Measurements from ENCODE around the gene TTLL6.

The TTLL6 gene

DNA sequence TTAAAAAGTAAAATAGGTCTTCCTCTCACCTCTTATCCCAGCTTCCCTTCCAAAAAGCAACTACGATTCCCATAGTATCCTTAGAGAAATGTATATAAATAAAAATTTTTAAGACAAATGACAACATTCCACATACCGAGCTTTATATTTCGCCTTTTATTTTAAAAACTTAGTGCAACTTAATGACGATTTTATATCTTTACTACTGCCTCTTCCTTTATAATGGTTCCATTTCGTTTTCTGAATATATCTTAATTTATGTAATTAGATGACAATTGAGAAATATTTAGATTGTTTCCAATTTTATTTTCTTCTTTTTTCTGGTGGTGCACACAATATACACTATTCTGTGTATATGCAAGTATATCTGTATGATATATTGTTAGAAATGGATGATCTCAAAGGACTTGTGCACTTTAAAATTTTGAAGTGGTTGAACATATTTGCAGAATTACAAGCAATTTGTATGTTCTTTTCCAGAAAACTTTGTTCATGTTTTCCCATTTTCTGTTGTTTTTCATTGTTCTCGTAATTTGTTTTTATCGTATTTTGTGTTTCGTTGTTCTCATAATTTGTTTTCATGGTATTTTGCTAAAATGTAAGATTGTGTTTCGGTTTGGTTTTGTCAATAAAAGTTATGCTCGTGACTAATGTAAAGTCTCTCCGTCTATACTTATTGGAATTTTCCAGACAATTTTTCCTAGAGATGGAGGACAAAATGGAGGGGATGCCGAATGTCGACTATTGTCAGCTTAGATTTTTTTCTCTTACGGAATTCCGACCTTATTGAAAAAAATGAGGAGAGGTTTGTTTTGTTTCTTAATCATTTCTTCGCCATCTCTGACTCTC is 68.1 kb downstream of the TTLL6 start:
- no peak overlapping the region for H3K9ac ChIP-seq (ENCODE audit: low read length)
- H3K36me3 ChIP-seq (ENCODE audit: control insufficient read depth, insufficient read depth, low read length): no peaks in the 10 kb centered on the region
- no peak overlapping the region for H3K27ac ChIP-seq (ENCODE audit: low read depth, low read length)
- no peak overlapping the region; the same call in 1 of the 2 replicates for H3K4me3 ChIP-seq (ENCODE audit: low read depth, low read length)
- no peaks in the 10 kb centered on the region for H3K9me3 ChIP-seq (ENCODE audit: control insufficient read depth, insufficient read depth, low read depth, low read length)
- H3K4me1 ChIP-seq (ENCODE audit: control insufficient read depth, insufficient read depth, low read length): peaks cover 24% of the 10 kb centered on the region; the same call in 1 of the 2 replicates
- H3K27me3 ChIP-seq (ENCODE audit: control insufficient read depth, insufficient read depth, low read length): peaks cover 100% of the 10 kb centered on the region

DNA sequence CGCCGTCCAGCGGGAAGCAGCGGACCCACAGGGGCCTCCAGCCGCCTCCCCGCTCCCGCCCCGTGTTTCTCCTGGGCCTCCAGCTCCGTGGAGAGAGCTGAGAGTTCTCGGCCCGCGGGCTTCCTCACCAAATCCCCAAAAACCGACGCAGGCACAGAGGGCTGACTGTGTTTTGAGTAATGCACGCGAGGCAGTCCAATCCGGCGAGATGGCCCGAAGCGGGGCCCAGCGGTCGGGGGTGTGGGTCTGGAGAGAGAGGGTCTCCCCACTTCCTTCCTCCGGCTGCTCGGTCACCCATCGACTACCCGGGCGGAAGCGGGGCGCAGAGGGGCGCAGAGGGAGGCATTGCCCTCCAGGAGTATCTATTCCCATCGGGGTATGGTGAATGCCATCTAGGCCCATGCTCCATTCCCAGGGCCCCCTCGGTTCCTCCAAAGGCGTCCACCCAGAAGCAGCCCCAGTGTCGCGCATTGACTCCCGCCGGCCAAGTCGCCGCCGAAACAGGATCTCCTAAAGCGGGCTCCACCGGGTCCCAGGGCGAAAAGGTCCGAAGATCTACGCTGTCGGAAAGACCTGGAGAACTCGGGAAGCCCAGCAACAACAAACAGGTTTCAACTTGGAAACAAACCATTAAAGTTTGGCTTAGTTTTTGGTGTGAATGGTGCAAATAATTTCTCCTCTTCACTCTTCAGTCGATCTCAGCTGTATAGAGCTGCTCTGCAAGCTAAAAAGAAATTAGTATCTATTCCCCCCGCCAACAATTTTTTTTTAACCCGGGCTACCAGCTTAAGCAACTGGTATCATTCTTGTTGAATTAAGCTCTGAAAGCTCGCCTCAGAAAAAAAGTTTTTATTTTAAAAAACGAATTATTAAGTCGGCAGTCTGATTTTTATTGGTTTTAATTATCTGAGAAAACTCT is 69.3 kb downstream of the TTLL6 start:
- peak overlapping the region; percentile 29; the same call in 1 of the 2 replicates for H3K4me3 ChIP-seq (ENCODE audit: low read depth, low read length)
- no peak overlapping the region for H3K27ac ChIP-seq (ENCODE audit: low read depth, low read length)
- no peak overlapping the region for H3K9ac ChIP-seq (ENCODE audit: low read length)
- peaks cover 100% of the 10 kb centered on the region for H3K27me3 ChIP-seq (ENCODE audit: control insufficient read depth, insufficient read depth, low read length)
- H3K36me3 ChIP-seq (ENCODE audit: control insufficient read depth, insufficient read depth, low read length): no peaks in the 10 kb centered on the region
- no peaks in the 10 kb centered on the region for H3K9me3 ChIP-seq (ENCODE audit: control insufficient read depth, insufficient read depth, low read depth, low read length)
- H3K4me1 ChIP-seq (ENCODE audit: control insufficient read depth, insufficient read depth, low read length): peaks cover 24% of the 10 kb centered on the region; the same call in 1 of the 2 replicates

DNA sequence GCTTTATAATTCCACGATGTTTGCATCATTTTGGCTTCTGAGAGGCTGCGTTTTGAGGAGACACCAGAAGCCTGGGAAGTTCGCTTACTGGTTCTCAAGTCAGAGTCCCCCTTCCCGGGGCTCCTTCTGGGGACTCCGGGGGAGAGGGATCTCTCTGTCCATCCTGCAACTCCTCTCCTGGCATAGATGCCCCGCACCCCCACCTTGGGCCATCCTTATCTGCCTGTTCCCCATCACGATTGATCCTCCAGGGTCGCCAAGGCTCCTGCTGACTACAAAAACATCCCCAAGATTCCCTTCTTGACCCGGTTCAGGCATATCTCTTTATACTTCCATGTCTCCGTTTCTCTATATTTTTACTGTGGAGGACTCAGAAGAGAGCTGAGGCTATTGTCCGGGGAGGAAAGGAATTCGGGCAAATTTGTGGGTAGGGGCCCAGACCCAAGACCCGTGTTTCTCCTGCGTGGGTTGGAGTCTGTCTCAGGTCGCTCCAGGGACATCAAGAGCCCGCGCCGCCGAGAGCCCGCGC is 70.0 kb downstream of the TTLL6 start:
- H3K27ac ChIP-seq (ENCODE audit: low read depth, low read length): no peak overlapping the region
- peaks cover 100% of the 10 kb centered on the region for H3K27me3 ChIP-seq (ENCODE audit: control insufficient read depth, insufficient read depth, low read length)
- H3K4me1 ChIP-seq (ENCODE audit: control insufficient read depth, insufficient read depth, low read length): peaks cover 21% of the 10 kb centered on the region; the same call in 1 of the 2 replicates

GRCh38 chr17:48745381-48746275 is 71.4 kb downstream of the TTLL6 start:
- Histone ChIP-seq H3K9me3 (ENCODE audit: control insufficient read depth, insufficient read depth, low read depth, low read length) (no peaks in the 10 kb centered on the region), H3K27ac (ENCODE audit: low read depth, low read length) (no peak overlapping the region), H3K4me1 (ENCODE audit: control insufficient read depth, insufficient read depth, low read length) (peaks cover 20% of the 10 kb centered on the region; the same call in 1 of the 2 replicates), H3K4me3 (ENCODE audit: low read depth, low read length) (no peak overlapping the region), H3K9ac (ENCODE audit: low read length) (no peak overlapping the region), H3K27me3 (ENCODE audit: control insufficient read depth, insufficient read depth, low read length) (peaks cover 100% of the 10 kb centered on the region), H3K36me3 (ENCODE audit: control insufficient read depth, insufficient read depth, low read length) (no peaks in the 10 kb centered on the region)

More for the DNA sequence above, 70.0 kb downstream of the TTLL6 start:
- Histone ChIP-seq H3K9me3 (ENCODE audit: control insufficient read depth, insufficient read depth, low read depth, low read length) (no peaks in the 10 kb centered on the region), H3K4me3 (ENCODE audit: low read depth, low read length) (peak overlapping the region; percentile 29; the same call in 1 of the 2 replicates), H3K36me3 (ENCODE audit: control insufficient read depth, insufficient read depth, low read length) (no peaks in the 10 kb centered on the region), H3K9ac (ENCODE audit: low read length) (no peak overlapping the region)

DNA sequence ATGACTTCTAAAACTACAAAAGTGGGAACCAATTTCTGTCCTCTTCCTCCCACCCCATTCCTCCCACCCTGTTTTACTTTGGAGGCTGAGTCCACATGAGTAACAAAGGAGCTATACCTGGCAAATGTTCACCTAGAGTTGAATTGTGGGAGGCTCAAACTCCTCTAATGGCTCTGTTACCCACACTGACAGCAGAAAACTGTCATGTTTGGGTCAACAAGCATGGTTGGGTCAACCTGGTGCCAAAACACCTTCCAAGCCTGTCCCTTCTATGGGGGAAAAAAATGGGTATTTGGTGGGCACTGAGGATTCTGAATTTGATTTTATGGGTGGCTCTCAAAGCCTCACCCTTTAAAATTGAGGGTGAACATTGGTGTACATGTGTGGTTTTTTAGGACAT is 76.5 kb downstream of the TTLL6 start:
- H3K36me3 ChIP-seq (ENCODE audit: control insufficient read depth, insufficient read depth, low read length): no peaks in the 10 kb centered on the region
- H3K9me3 ChIP-seq (ENCODE audit: control insufficient read depth, insufficient read depth, low read depth, low read length): no peaks in the 10 kb centered on the region
- H3K4me1 ChIP-seq (ENCODE audit: control insufficient read depth, insufficient read depth, low read length): no peaks in the 10 kb centered on the region
- H3K27ac ChIP-seq (ENCODE audit: low read depth, low read length): no peak overlapping the region
- peaks cover 100% of the 10 kb centered on the region for H3K27me3 ChIP-seq (ENCODE audit: control insufficient read depth, insufficient read depth, low read length)
- H3K4me3 ChIP-seq (ENCODE audit: low read depth, low read length): no peak overlapping the region
- no peak overlapping the region for H3K9ac ChIP-seq (ENCODE audit: low read length)

DNA sequence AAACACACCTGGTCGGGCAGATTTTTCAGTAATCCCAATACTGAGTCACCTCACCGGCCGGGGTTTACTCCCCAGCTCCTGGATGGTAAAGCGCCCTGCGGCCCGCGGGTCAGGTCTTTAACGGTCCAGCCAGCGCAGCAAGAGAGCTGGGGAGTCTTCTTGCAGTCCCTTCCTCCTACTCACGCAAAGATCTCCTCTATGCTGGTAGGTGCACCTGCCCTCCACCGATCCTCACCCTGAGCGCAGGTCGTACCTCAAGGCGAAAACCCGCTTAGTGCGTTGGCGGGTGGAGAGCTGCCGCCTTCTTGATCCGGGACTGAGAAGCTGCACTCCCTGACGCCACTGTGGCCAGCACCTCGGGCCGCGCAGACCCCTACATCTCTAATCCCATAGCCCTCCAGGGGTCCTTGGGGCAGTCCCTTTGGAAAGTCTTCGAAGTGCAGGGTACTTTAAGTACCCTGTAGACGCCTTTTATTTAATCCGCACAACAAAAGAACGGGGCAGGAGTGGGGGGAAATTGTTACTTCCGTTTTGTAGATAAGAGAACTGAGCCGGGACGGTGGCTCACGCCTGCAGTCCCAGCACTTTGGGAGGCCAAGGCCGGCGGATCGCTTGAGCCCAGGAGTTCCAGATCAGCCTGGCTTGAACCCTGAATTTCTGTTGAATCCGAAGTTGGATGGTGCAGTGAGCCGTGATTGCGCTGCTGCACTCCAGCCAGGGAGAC is 78.1 kb downstream of the TTLL6 start:
- Histone ChIP-seq H3K27ac (ENCODE audit: low read depth, low read length) (no peak overlapping the region), H3K9ac (ENCODE audit: low read length) (no peak overlapping the region), H3K36me3 (ENCODE audit: control insufficient read depth, insufficient read depth, low read length) (no peaks in the 10 kb centered on the region), H3K4me3 (ENCODE audit: low read depth, low read length) (peak overlapping the region; percentile 6; the same call in 1 of the 2 replicates), H3K27me3 (ENCODE audit: control insufficient read depth, insufficient read depth, low read length) (peaks cover 100% of the 10 kb centered on the region), H3K4me1 (ENCODE audit: control insufficient read depth, insufficient read depth, low read length) (peaks cover 5% of the 10 kb centered on the region; the same call in 1 of the 2 replicates), H3K9me3 (ENCODE audit: control insufficient read depth, insufficient read depth, low read depth, low read length) (no peaks in the 10 kb centered on the region)

DNA sequence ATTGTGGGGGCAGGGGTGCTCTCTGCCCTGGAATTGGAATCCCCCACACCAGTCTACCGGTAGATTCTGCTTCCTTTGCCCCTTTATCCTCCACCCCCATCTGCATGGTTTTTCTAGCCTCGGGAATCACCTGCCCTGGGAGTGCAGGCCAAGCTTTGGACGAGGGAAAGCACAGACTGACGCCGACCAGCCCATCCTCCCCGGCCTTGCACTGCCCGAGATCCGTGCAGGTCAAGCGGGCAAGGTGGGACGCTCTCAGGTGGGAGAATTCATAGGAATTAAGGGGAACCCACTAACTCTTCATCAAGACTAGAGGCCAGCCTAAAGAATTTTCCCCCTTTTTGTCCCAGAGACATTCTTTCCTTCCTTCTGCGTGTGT is 78.6 kb downstream of the TTLL6 start:
- Histone ChIP-seq H3K27me3 (ENCODE audit: control insufficient read depth, insufficient read depth, low read length) (peaks cover 100% of the 10 kb centered on the region), H3K27ac (ENCODE audit: low read depth, low read length) (no peak overlapping the region), H3K4me3 (ENCODE audit: low read depth, low read length) (no peak overlapping the region)

DNA sequence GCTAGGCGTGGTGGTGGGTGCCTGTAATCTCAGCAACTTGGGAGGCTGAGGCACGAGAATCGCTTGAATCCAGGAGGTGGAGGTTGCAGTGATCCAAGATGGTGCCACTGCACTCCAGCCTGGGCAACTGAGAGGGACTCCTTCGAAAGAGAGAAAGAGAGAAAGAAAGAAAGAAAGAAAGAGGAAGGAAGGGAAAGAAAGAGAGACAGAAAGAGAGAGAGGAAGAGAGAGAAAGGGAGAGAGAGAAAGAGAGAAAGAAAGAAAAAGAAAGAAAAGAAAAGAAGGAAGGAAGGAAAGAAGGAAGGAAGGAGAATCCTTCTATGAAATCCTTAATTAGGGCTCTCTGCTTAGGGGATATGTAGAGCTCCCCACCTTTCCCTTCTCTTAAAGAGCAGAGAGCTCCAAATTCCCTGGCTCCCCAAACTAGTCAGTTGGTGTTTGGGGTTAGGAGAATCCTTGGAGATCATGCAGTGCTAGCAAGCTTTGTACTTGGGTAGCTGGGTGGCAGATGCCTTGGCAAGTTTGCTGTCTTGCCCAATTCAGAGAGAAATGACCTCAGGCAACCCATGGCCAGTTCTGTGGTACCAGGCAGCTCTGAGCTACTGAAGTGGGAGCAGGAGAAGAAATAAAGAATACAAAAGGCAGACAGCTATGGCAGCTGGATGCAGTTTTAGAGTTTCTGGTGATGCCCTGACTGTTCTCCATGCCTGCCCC is 79.5 kb downstream of the TTLL6 start:
- no peak overlapping the region for H3K4me3 ChIP-seq (ENCODE audit: low read depth, low read length)
- no peak overlapping the region for H3K9ac ChIP-seq (ENCODE audit: low read length)
- H3K9me3 ChIP-seq (ENCODE audit: control insufficient read depth, insufficient read depth, low read depth, low read length): no peaks in the 10 kb centered on the region
- peaks cover 17% of the 10 kb centered on the region; the same call in 1 of the 2 replicates for H3K4me1 ChIP-seq (ENCODE audit: control insufficient read depth, insufficient read depth, low read length)
- H3K27ac ChIP-seq (ENCODE audit: low read depth, low read length): no peak overlapping the region
- H3K27me3 ChIP-seq (ENCODE audit: control insufficient read depth, insufficient read depth, low read length): peaks cover 100% of the 10 kb centered on the region
- no peaks in the 10 kb centered on the region for H3K36me3 ChIP-seq (ENCODE audit: control insufficient read depth, insufficient read depth, low read length)

More for the DNA sequence above, 78.6 kb downstream of the TTLL6 start:
- H3K9ac ChIP-seq (ENCODE audit: low read length): no peak overlapping the region
- H3K9me3 ChIP-seq (ENCODE audit: control insufficient read depth, insufficient read depth, low read depth, low read length): no peaks in the 10 kb centered on the region
- H3K36me3 ChIP-seq (ENCODE audit: control insufficient read depth, insufficient read depth, low read length): no peaks in the 10 kb centered on the region
- H3K4me1 ChIP-seq (ENCODE audit: control insufficient read depth, insufficient read depth, low read length): peaks cover 10% of the 10 kb centered on the region; the same call in 1 of the 2 replicates

GRCh38 chr17:48735062-48735351 is 82.0 kb downstream of the TTLL6 start:
- Histone ChIP-seq H3K9me3 (ENCODE audit: control insufficient read depth, insufficient read depth, low read depth, low read length) (no peaks in the 10 kb centered on the region), H3K36me3 (ENCODE audit: control insufficient read depth, insufficient read depth, low read length) (no peaks in the 10 kb centered on the region), H3K27me3 (ENCODE audit: control insufficient read depth, insufficient read depth, low read length) (peaks cover 100% of the 10 kb centered on the region), H3K9ac (ENCODE audit: low read length) (no peak overlapping the region), H3K4me3 (ENCODE audit: low read depth, low read length) (no peak overlapping the region; the same call in 1 of the 2 replicates), H3K4me1 (ENCODE audit: control insufficient read depth, insufficient read depth, low read length) (peaks cover 20% of the 10 kb centered on the region; the same call in 1 of the 2 replicates), H3K27ac (ENCODE audit: low read depth, low read length) (no peak overlapping the region)
